Right renal cortex interstitium (tissue), 3 donors: Measurements from ENCODE around the gene WDR55. TPM values are rescaled to one million over a fixed set of nuclear protein-coding genes. Genes with fewer than 3 reads are reported as not detected.
"Not testable (repeated sequence)": the region's sequence is repeated elsewhere in the genome, so short reads cannot be mapped to it uniquely, and the experiment has no call there.

Experiments
- DNase-seq, 3 donors: peaks; one replicate each; pipeline ENCODE4 v3.0.0-alpha.2; 2013; ENCODE audit warnings: low read depth in 3 of 3, low spot score in 2 of 3
- polyA plus RNA-seq, 3 donors: library from polyadenylated mRNA; unstranded; fragments of 120-200 nt; gene quantifications; one replicate each; pipeline ENCODE4 v1.2.1, GENCODE V29; 2013; ENCODE audit not compliant: insufficient read length in 3 of 3

The WDR55 gene
- polyA plus RNA-seq, 3 donors, result 12.8 to 13.7 (median 13.2) TPM

- DNase-seq, result no peak
Observed at GRCh38 chr5:140707812-140708211, 43.1 kb downstream of the WDR55 start.

DNA sequence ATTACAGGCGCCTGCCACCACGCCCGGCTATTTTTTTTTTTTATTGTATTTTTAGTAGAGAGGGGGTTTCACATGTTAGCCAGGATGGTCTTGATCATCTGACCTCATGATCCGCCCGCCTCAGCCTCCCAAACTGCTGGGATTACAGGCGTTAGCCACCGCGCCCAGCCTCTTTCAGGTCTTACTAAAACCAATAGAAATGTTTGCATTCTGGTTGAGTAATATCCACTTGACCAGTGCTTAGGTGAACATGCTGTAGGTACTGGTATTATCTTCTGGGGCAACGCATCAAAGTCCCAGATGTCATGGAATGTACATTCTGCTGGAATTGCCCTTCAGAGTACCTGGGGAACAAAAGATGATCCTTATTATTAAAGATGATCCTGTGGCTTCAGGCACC, 44.1 kb downstream of the WDR55 start:
- DNase-seq, result not testable (repeated sequence)

GRCh38 chr5:140710899-140711552, 46.3 kb downstream of the WDR55 start:
- peak in 1 of 3 donors; percentile 53 for DNase-seq

- no peak for DNase-seq
Observed at GRCh38 chr5:140711794-140712193, 47.1 kb downstream of the WDR55 start.

DNA sequence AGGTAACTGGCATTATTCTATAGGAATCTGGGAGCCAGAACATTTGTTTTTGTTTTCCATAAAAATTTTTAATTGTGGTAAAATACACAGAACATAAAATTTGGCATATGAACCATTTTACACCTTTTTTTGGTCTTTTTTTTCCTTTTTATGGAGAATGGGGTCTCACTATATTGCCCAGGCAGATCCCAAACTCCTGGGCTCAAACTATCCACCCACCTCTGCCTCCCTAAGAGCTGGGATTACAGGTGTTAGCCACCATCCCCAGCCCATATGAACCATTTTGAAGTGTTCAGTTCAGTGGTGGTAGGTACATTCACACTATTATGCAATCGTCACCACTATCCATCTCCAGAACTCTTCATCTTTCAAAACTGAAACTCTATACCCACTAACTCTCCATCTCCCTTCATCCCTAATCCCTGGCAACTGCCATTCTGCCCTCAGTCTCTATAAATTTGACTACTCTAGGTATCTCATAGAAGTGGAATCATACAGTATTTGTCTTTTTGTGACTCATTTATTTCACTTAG, 48.9 kb downstream of the WDR55 start:
- no peak for DNase-seq

DNA sequence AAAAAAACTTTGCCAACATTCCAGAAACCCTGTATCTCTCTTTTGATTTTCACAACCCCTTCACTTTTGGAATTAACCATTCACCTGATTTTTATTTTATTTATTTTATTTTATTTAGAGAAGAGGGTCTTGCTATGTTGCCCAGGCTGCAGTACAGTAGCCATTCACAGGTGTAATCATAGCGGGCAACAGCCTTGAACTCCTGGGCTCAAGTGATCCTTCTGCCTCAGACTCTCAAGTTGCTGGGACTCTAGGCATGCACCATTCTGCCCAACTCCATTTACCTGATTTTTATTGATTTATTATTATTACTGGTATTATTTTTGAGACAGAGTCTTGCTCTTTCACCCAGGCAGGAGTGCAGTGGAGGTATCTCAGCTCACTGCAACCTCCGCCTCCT, 51.5 kb downstream of the WDR55 start:
- DNase-seq, result not testable (repeated sequence)

- DNase-seq, result no peak
Observed at GRCh38 chr5:140718266-140718592, 53.5 kb downstream of the WDR55 start.

DNA sequence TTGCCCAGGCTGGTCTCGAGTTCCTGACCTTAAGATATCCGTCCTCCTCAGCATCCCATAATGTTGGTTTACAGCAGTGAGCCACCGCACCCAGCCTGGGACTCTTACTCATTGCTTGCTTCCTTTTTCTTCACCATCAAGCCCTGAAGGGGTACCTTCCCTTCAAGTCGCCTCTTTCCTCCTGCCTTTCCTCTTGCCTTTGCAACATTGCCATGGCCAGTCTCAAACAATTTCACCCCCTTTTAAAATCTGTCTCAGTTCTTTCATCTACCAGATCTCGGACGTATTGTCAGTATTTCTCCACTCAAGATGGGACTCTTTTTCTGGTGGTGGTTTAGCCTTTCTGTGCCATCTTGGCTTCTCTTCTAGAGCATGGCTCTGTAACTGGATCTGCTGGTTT, 56.0 kb downstream of the WDR55 start:
- not testable (repeated sequence) for DNase-seq

- not testable (repeated sequence) for DNase-seq
Observed at GRCh38 chr5:140721395-140721794, 56.7 kb downstream of the WDR55 start.

Other genes starting within 250 kb of the WDR55 start
- gene EIF4EBP3, start 117.2 kb upstream of the WDR55 start, polyA plus RNA-seq, result 10 to 100 TPM in 1 of 3 donors, 1 to 10 TPM in 2; 9.8 to 11.5 (median 9.9) TPM
- 10 to 100 TPM; 20.3 to 22.8 (median 21.9) TPM for gene SRA1, start 107.4 kb upstream of the WDR55 start, polyA plus RNA-seq
- gene APBB3, start 100.3 kb upstream of the WDR55 start, polyA plus RNA-seq, result 10 to 100 TPM; 23.8 to 33.1 (median 30.5) TPM
- gene SLC35A4, start 100.1 kb upstream of the WDR55 start, polyA plus RNA-seq, result 10 to 100 TPM; 79.0 to 91.7 (median 79.8) TPM
- gene CD14, start 31.7 kb upstream of the WDR55 start, polyA plus RNA-seq, result 1 to 10 TPM; 5.6 to 7.6 (median 7.5) TPM
- 10 to 100 TPM; 15.4 to 16.9 (median 16.6) TPM for gene TMCO6, start 25.5 kb upstream of the WDR55 start, polyA plus RNA-seq
- gene NDUFA2, start 17.3 kb upstream of the WDR55 start, polyA plus RNA-seq, result 10 to 100 TPM; 66.7 to 84.4 (median 75.4) TPM
- gene IK, start 17.1 kb upstream of the WDR55 start, polyA plus RNA-seq, result 100 to 1,000 TPM; 180 to 194 (median 192) TPM
- gene DND1, start 8.7 kb downstream of the WDR55 start, polyA plus RNA-seq, result not detected
- 10 to 100 TPM; 67.2 to 71.7 (median 71.1) TPM for gene HARS1, start 26.5 kb downstream of the WDR55 start, polyA plus RNA-seq
- 10 to 100 TPM; 43.1 to 47.5 (median 45.4) TPM for gene HARS2, start 26.6 kb downstream of the WDR55 start, polyA plus RNA-seq
- 100 to 1,000 TPM; 147 to 162 (median 157) TPM for gene ZMAT2, start 35.5 kb downstream of the WDR55 start, polyA plus RNA-seq
- under 1 TPM in 2 of 3 donors, not detected in 1; 0.06 to 0.08 TPM for gene PCDHA1, start 121.2 kb downstream of the WDR55 start, polyA plus RNA-seq
- gene PCDHA2, start 129.9 kb downstream of the WDR55 start, polyA plus RNA-seq, result under 1 TPM; 0.23 to 0.40 (median 0.35) TPM
- gene PCDHA3, start 136.2 kb downstream of the WDR55 start, polyA plus RNA-seq, result under 1 TPM; 0.22 to 0.65 (median 0.45) TPM
- 1 to 10 TPM in 2 of 3 donors, under 1 TPM in 1; 0.86 to 1.3 (median 1.3) TPM for gene PCDHA4, start 142.2 kb downstream of the WDR55 start, polyA plus RNA-seq
- under 1 TPM; 0.04 to 0.12 (median 0.08) TPM for gene PCDHA5, start 156.7 kb downstream of the WDR55 start, polyA plus RNA-seq
- gene PCDHA6, start 163.1 kb downstream of the WDR55 start, polyA plus RNA-seq, result under 1 TPM; 0.33 to 0.47 (median 0.44) TPM
- under 1 TPM; 0.20 to 0.47 (median 0.22) TPM for gene PCDHA7, start 169.4 kb downstream of the WDR55 start, polyA plus RNA-seq
- gene PCDHA8, start 176.3 kb downstream of the WDR55 start, polyA plus RNA-seq, result under 1 TPM in 2 of 3 donors, not detected in 1; 0.06 TPM
- under 1 TPM in 1 of 3 donors, not detected in 2; 0.03 TPM for gene PCDHA9, start 183.5 kb downstream of the WDR55 start, polyA plus RNA-seq
- 1 to 10 TPM in 1 of 3 donors, under 1 TPM in 2; 0.51 to 2.1 (median 0.62) TPM for gene PCDHA10, start 191.0 kb downstream of the WDR55 start, polyA plus RNA-seq
- under 1 TPM; 0.16 to 0.76 (median 0.19) TPM for gene PCDHA11, start 204.1 kb downstream of the WDR55 start, polyA plus RNA-seq
- gene PCDHA12, start 210.4 kb downstream of the WDR55 start, polyA plus RNA-seq, result under 1 TPM; 0.06 to 0.14 (median 0.08) TPM
- gene PCDHA13, start 217.2 kb downstream of the WDR55 start, polyA plus RNA-seq, result under 1 TPM in 1 of 3 donors, not detected in 2; 0.08 TPM